HEK293 (cell line): Measurements from ENCODE around the gene CHST8.

ENCODE experiments used
- IKZF3 ChIP-seq: fragments of 450-650 bp; IDR thresholded peaks from 2 replicates; pipeline ENCODE4 v1.5.0; 2018; ENCODE audit warnings: missing biosample characterization, mild to moderate bottlenecking, missing genetic modification characterization, moderate library complexity
- REPIN1 ChIP-seq: fragments of 450-650 bp; formaldehyde crosslinking; IDR thresholded peaks from 2 replicates; pipeline ENCODE4 v1.5.1; 2017; ENCODE audit warnings: missing biosample characterization, missing genetic modification characterization, low read depth
- ZFP3 ChIP-seq: fragments of 450-650 bp; formaldehyde crosslinking; IDR thresholded peaks from 2 replicates; pipeline ENCODE4 v1.5.1; 2016; ENCODE audit warnings: low read depth, missing biosample characterization, missing genetic modification characterization
- ZFP37 ChIP-seq: fragments of 450-650 bp; formaldehyde crosslinking; IDR thresholded peaks from 2 replicates; pipeline ENCODE4 v1.5.1; 2016; ENCODE audit warnings: missing biosample characterization, missing genetic modification characterization
- ZNF121 ChIP-seq: fragments of 450-650 bp; formaldehyde crosslinking; IDR thresholded peaks from 2 replicates; pipeline ENCODE4 v1.5.1; 2016; ENCODE audit warnings: missing biosample characterization, missing genetic modification characterization
- ZNF16 ChIP-seq: fragments of 450-650 bp; formaldehyde crosslinking; IDR thresholded peaks from 2 replicates; pipeline ENCODE4 v1.5.1; 2016; ENCODE audit warnings: low read depth, missing biosample characterization, missing genetic modification characterization
- ZNF202 ChIP-seq: fragments of 450-650 bp; formaldehyde crosslinking; IDR thresholded peaks from 2 replicates; pipeline ENCODE4 v1.5.1; 2016; ENCODE audit warnings: missing biosample characterization, missing genetic modification characterization, borderline replicate concordance
- ZNF214 ChIP-seq: fragments of 450-650 bp; formaldehyde crosslinking; IDR thresholded peaks from 2 replicates; pipeline ENCODE4 v1.5.1; 2017; ENCODE audit warnings: missing biosample characterization, mild to moderate bottlenecking, missing genetic modification characterization, borderline replicate concordance
- ZNF292 ChIP-seq: fragments of 450-650 bp; formaldehyde crosslinking; IDR thresholded peaks from 2 replicates; pipeline ENCODE4 v1.5.1; 2016; ENCODE audit warnings: low read depth, missing biosample characterization, missing genetic modification characterization, borderline replicate concordance
- ZNF302 ChIP-seq: fragments of 450-650 bp; formaldehyde crosslinking; IDR thresholded peaks from 2 replicates; pipeline ENCODE4 v1.5.1; 2016; ENCODE audit warnings: missing biosample characterization, missing genetic modification characterization, low read depth
- ZNF473 ChIP-seq: fragments of 450-650 bp; formaldehyde crosslinking; IDR thresholded peaks from 2 replicates; pipeline ENCODE4 v1.5.1; 2017; ENCODE audit warnings: missing biosample characterization, missing genetic modification characterization
- ZNF624 ChIP-seq: fragments of 450-650 bp; formaldehyde crosslinking; IDR thresholded peaks from 2 replicates; pipeline ENCODE4 v1.5.1; 2017; ENCODE audit warnings: missing biosample characterization, missing genetic modification characterization
- ZNF626 ChIP-seq: fragments of 450-650 bp; sonication (Bioruptor Pico); formaldehyde crosslinking; IDR thresholded peaks from 2 replicates; pipeline ENCODE4 v1.5.1; 2018; ENCODE audit warnings: missing biosample characterization, missing genetic modification characterization, inconsistent platforms
- ZNF791 ChIP-seq: fragments of 450-650 bp; formaldehyde crosslinking; IDR thresholded peaks from 2 replicates; pipeline ENCODE4 v1.5.1; 2016; ENCODE audit warnings: missing biosample characterization, missing genetic modification characterization
- TF ChIP-seq, protein P1 (sequence below): fragments of 450-650 bp; formaldehyde crosslinking; IDR thresholded peaks from 2 replicates; pipeline ENCODE4 v1.5.1; 2016; ENCODE audit warnings: missing biosample characterization, missing genetic modification characterization
- TF ChIP-seq, protein P2 (sequence below): fragments of 450-650 bp; formaldehyde crosslinking; IDR thresholded peaks from 2 replicates; pipeline ENCODE4 v1.5.1; 2017; ENCODE audit warnings: missing biosample characterization, missing genetic modification characterization
- TF ChIP-seq, protein P3 (sequence below): fragments of 450-650 bp; formaldehyde crosslinking; IDR thresholded peaks from 2 replicates; pipeline ENCODE4 v1.5.1; 2016; ENCODE audit warnings: missing biosample characterization, missing genetic modification characterization
- TF ChIP-seq, protein P4 (sequence below): fragments of 450-650 bp; formaldehyde crosslinking; IDR thresholded peaks from 2 replicates; pipeline ENCODE4 v1.5.1; 2016; ENCODE audit warnings: missing biosample characterization, missing genetic modification characterization
- TF ChIP-seq, protein P5 (sequence below): fragments of 450-650 bp; formaldehyde crosslinking; IDR thresholded peaks from 2 replicates; pipeline ENCODE4 v1.5.1; 2016; ENCODE audit warnings: missing biosample characterization, missing genetic modification characterization, borderline replicate concordance
- TF ChIP-seq, protein P6 (sequence below): fragments of 450-650 bp; formaldehyde crosslinking; conservative IDR thresholded peaks from 2 replicates; pipeline ENCODE4 v1.5.1; 2016; ENCODE audit warnings: low read depth, missing biosample characterization, missing genetic modification characterization
- TF ChIP-seq, protein P7 (sequence below): fragments of 450-650 bp; formaldehyde crosslinking; optimal IDR thresholded peaks from 2 replicates; pipeline ENCODE3; 2016; ENCODE audit warnings: missing biosample characterization, mild to moderate bottlenecking, missing genetic modification characterization
- TF ChIP-seq, protein P8 (sequence below): fragments of 450-650 bp; formaldehyde crosslinking; IDR thresholded peaks from 2 replicates; pipeline ENCODE4 v1.5.1; 2016; ENCODE audit warnings: missing biosample characterization, missing genetic modification characterization

CHST8 gene

DNA sequence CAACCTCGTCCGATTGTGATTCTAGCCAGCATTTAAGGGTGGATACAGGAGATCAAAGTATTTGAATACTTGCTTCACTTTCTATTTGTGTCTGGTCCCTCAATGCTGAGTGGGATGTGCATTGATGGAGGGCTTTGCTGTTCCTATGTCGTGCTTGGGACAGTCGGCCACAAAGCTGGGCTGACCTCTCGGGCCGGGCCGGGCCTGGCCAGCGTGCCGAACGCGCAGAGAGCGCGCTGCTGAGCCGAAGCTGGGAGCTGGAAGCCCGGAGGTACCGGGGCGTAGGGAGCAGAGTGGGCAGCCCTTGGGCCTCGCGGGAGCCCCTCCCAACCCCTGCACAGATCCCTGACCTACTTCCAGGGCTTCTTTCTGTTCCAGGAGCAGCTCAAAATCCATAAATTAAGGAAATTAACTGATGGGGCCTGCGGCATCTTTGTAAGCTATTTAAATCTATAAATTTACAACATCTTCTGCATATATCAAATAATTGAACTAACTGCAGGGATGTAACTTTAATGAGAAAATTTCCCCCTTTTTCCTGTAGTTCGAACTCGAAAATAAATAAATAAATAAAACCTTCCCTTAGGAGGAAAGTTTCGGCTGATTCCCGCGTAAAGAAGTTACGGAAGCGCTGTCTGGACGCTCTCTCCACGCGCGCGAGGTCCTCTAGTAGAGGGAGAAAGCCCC is 173.1 kb downstream of the CHST8 start (continued):
- TF ChIP-seq, protein P1, sequence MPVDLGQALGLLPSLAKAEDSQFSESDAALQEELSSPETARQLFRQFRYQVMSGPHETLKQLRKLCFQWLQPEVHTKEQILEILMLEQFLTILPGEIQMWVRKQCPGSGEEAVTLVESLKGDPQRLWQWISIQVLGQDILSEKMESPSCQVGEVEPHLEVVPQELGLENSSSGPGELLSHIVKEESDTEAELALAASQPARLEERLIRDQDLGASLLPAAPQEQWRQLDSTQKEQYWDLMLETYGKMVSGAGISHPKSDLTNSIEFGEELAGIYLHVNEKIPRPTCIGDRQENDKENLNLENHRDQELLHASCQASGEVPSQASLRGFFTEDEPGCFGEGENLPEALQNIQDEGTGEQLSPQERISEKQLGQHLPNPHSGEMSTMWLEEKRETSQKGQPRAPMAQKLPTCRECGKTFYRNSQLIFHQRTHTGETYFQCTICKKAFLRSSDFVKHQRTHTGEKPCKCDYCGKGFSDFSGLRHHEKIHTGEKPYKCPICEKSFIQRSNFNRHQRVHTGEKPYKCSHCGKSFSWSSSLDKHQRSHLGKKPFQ (tag by site-specific recombination), result no peak
- TF ChIP-seq ZNF473 (tag by site-specific recombination) (no peak), ZNF624 (tag by site-specific recombination) (no peak), ZNF626 (tag by site-specific recombination) (no peak), ZNF791 (no peak), ZNF121 (tag by site-specific recombination) (no peak), ZFP37 (tag by site-specific recombination) (peak; percentile 44), ZNF16 (tag by site-specific recombination) (no peak), ZNF214 (tag by site-specific recombination) (0 out of 2 replicates have a peak, but pooled peaks have one; percentile 19), IKZF3 (no peak), ZNF292 (tag by site-specific recombination) (no peak), ZNF302 (tag by site-specific recombination) (no peak), REPIN1 (tag by site-specific recombination) (no peak), ZFP3 (tag by site-specific recombination) (no peak), ZNF202 (tag by site-specific recombination) (no peak)
- TF ChIP-seq, protein P2, sequence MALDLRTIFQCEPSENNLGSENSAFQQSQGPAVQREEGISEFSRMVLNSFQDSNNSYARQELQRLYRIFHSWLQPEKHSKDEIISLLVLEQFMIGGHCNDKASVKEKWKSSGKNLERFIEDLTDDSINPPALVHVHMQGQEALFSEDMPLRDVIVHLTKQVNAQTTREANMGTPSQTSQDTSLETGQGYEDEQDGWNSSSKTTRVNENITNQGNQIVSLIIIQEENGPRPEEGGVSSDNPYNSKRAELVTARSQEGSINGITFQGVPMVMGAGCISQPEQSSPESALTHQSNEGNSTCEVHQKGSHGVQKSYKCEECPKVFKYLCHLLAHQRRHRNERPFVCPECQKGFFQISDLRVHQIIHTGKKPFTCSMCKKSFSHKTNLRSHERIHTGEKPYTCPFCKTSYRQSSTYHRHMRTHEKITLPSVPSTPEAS (tag by site-specific recombination), result no peak
- TF ChIP-seq, protein P3, sequence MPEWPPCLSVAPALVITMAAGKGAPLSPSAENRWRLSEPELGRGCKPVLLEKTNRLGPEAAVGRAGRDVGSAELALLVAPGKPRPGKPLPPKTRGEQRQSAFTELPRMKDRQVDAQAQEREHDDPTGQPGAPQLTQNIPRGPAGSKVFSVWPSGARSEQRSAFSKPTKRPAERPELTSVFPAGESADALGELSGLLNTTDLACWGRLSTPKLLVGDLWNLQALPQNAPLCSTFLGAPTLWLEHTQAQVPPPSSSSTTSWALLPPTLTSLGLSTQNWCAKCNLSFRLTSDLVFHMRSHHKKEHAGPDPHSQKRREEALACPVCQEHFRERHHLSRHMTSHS (tag by site-specific recombination), result no peak
- TF ChIP-seq, protein P4, sequence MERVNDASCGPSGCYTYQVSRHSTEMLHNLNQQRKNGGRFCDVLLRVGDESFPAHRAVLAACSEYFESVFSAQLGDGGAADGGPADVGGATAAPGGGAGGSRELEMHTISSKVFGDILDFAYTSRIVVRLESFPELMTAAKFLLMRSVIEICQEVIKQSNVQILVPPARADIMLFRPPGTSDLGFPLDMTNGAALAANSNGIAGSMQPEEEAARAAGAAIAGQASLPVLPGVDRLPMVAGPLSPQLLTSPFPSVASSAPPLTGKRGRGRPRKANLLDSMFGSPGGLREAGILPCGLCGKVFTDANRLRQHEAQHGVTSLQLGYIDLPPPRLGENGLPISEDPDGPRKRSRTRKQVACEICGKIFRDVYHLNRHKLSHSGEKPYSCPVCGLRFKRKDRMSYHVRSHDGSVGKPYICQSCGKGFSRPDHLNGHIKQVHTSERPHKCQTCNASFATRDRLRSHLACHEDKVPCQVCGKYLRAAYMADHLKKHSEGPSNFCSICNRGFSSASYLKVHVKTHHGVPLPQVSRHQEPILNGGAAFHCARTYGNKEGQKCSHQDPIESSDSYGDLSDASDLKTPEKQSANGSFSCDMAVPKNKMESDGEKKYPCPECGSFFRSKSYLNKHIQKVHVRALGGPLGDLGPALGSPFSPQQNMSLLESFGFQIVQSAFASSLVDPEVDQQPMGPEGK (tag by site-specific recombination), result 0 out of 2 replicates have a peak, but pooled peaks have one; percentile 90
- TF ChIP-seq, protein P5, sequence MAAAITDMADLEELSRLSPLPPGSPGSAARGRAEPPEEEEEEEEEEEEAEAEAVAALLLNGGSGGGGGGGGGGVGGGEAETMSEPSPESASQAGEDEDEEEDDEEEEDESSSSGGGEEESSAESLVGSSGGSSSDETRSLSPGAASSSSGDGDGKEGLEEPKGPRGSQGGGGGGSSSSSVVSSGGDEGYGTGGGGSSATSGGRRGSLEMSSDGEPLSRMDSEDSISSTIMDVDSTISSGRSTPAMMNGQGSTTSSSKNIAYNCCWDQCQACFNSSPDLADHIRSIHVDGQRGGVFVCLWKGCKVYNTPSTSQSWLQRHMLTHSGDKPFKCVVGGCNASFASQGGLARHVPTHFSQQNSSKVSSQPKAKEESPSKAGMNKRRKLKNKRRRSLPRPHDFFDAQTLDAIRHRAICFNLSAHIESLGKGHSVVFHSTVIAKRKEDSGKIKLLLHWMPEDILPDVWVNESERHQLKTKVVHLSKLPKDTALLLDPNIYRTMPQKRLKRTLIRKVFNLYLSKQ, result no peak
- TF ChIP-seq, protein P6, sequence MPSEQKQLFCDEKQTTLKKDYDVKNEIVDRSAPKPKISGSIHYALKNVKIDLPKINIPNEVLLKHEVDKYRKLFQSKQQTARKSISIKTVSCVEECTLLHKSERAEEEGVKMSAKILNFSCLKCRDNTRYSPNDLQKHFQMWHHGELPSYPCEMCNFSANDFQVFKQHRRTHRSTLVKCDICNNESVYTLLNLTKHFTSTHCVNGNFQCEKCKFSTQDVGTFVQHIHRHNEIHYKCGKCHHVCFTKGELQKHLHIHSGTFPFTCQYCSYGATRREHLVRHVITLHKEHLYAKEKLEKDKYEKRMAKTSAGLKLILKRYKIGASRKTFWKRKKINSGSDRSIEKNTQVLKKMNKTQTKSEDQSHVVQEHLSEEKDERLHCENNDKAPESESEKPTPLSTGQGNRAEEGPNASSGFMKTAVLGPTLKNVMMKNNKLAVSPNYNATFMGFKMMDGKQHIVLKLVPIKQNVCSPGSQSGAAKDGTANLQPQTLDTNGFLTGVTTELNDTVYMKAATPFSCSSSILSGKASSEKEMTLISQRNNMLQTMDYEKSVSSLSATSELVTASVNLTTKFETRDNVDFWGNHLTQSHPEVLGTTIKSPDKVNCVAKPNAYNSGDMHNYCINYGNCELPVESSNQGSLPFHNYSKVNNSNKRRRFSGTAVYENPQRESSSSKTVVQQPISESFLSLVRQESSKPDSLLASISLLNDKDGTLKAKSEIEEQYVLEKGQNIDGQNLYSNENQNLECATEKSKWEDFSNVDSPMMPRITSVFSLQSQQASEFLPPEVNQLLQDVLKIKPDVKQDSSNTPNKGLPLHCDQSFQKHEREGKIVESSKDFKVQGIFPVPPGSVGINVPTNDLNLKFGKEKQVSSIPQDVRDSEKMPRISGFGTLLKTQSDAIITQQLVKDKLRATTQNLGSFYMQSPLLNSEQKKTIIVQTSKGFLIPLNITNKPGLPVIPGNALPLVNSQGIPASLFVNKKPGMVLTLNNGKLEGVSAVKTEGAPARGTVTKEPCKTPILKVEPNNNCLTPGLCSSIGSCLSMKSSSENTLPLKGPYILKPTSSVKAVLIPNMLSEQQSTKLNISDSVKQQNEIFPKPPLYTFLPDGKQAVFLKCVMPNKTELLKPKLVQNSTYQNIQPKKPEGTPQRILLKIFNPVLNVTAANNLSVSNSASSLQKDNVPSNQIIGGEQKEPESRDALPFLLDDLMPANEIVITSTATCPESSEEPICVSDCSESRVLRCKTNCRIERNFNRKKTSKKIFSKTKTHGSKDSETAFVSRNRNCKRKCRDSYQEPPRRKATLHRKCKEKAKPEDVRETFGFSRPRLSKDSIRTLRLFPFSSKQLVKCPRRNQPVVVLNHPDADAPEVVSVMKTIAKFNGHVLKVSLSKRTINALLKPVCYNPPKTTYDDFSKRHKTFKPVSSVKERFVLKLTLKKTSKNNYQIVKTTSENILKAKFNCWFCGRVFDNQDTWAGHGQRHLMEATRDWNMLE (tag by site-specific recombination), result 0 out of 2 replicates have a peak, but pooled peaks have one; percentile 11
- TF ChIP-seq, protein P7, sequence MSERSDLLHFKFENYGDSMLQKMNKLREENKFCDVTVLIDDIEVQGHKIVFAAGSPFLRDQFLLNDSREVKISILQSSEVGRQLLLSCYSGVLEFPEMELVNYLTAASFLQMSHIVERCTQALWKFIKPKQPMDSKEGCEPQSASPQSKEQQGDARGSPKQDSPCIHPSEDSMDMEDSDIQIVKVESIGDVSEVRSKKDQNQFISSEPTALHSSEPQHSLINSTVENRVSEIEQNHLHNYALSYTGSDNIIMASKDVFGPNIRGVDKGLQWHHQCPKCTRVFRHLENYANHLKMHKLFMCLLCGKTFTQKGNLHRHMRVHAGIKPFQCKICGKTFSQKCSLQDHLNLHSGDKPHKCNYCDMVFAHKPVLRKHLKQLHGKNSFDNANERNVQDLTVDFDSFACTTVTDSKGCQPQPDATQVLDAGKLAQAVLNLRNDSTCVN, result no peak
- TF ChIP-seq, protein P8, sequence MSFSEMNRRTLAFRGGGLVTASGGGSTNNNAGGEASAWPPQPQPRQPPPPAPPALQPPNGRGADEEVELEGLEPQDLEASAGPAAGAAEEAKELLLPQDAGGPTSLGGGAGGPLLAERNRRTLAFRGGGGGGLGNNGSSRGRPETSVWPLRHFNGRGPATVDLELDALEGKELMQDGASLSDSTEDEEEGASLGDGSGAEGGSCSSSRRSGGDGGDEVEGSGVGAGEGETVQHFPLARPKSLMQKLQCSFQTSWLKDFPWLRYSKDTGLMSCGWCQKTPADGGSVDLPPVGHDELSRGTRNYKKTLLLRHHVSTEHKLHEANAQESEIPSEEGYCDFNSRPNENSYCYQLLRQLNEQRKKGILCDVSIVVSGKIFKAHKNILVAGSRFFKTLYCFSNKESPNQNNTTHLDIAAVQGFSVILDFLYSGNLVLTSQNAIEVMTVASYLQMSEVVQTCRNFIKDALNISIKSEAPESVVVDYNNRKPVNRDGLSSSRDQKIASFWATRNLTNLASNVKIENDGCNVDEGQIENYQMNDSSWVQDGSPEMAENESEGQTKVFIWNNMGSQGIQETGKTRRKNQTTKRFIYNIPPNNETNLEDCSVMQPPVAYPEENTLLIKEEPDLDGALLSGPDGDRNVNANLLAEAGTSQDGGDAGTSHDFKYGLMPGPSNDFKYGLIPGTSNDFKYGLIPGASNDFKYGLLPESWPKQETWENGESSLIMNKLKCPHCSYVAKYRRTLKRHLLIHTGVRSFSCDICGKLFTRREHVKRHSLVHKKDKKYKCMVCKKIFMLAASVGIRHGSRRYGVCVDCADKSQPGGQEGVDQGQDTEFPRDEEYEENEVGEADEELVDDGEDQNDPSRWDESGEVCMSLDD, result no peak
